ENCODE measurements around the gene ASB4.

GRCh38 chr7:95579318-95579717 is 93.6 kb downstream of the ASB4 start:
- no peak for TF ChIP-seq CTCF (IDR thresholded peaks at IDR 0.05; ENCODE audit: insufficient read depth, low read length, poor library complexity, severe bottlenecking)
- TF ChIP-seq EZH2phosphoT487 (conservative IDR thresholded peaks at IDR 0.05; ENCODE audit: low read length): no peak
